Natural killer cell (primary cell): ENCODE data around the gene RIPPLY2. TPM values are rescaled to one million over a fixed set of nuclear protein-coding genes. Genes with fewer than 3 reads are reported as not detected.

ENCODE experiments used
- ATAC-seq, 3 donors: fragments of 150-1000 bp in 2 of 3; fragments of 200-7000 bp in 1 of 3; cut with Tn5 transposase; 1 replicate in 1 of 3; 2 replicates in 2 of 3; pipeline ENCODE4 v1.10.0; 2021; ENCODE audit warnings: mild to moderate bottlenecking in 2 of 3, moderate library complexity in 2 of 3
- DNase-seq, 2 donors: peaks; one replicate each; pipeline versions ENCODE4 v3.0.0 to v3.0.0-alpha.2; 2013 to 2021; ENCODE audit warnings: mixed read lengths in 1 of 2
- H3K27ac ChIP-seq: one replicate; pipeline ENCODE4 v1.5.1; 2013; ENCODE audit warnings: mild to moderate bottlenecking, low read length
- H3K27me3 ChIP-seq: one replicate; pipeline ENCODE4 v1.6.1; 2013; ENCODE audit warnings: low read length; ENCODE audit not compliant: control insufficient read depth, insufficient read depth
- H3K36me3 ChIP-seq: one replicate; pipeline ENCODE4 v1.6.1; 2013; ENCODE audit warnings: low read length; ENCODE audit not compliant: control insufficient read depth, insufficient read depth
- H3K4me1 ChIP-seq: one replicate; pipeline ENCODE4 v1.6.1; 2013; ENCODE audit warnings: low read length; ENCODE audit not compliant: control insufficient read depth, insufficient read depth
- H3K4me3 ChIP-seq: one replicate; pipeline ENCODE4 v1.5.1; 2013; ENCODE audit warnings: low read length
- H3K9me3 ChIP-seq: one replicate; pipeline ENCODE4 v1.6.1; 2013; ENCODE audit warnings: low read length; ENCODE audit not compliant: control insufficient read depth, insufficient read depth
- H3K27ac Mint-ChIP-seq, 2 donors: one replicate each; pipeline ENCODE4 v1.8.0; 2022; ENCODE audit warnings: mild to moderate bottlenecking in 2 of 2, mixed read lengths in 2 of 2, moderate library complexity in 1 of 2
- H3K27me3 Mint-ChIP-seq, 2 donors: one replicate each; pipeline ENCODE4 v1.8.0; 2022; ENCODE audit warnings: low read depth in 2 of 2, mixed read lengths in 2 of 2
- H3K36me3 Mint-ChIP-seq: one replicate; pipeline ENCODE4 v1.8.0; 2022; ENCODE audit warnings: mixed read lengths
- H3K4me1 Mint-ChIP-seq, 2 donors: one replicate each; pipeline ENCODE4 v1.8.0; 2022; ENCODE audit warnings: mixed read lengths in 2 of 2
- H3K4me3 Mint-ChIP-seq: one replicate; pipeline ENCODE4 v1.8.0; 2022; ENCODE audit warnings: mild to moderate bottlenecking, moderate library complexity, mixed read lengths
- H3K9me3 Mint-ChIP-seq, 2 donors: one replicate each; pipeline ENCODE4 v1.8.0; 2022; ENCODE audit warnings: mixed read lengths in 2 of 2
- CTCF ChIP-seq: fragments of 200-600 bp; IDR thresholded peaks from one replicate; pipeline ENCODE4 v1.8.0; 2022; ENCODE audit warnings: antibody characterized with exemption
- WGBS: methylation state at CpG from one replicate; pipeline ENCODE4 v1.1.7; 2013; ENCODE audit warnings: missing lambda C conversion rate; ENCODE audit not compliant: insufficient coverage; 5-methylcytosine and 5-hydroxymethylcytosine counted together
- intact Hi-C: fragments of 100-400 bp; cut with micrococcal nuclease; formaldehyde crosslinking; loops from one replicate; pipeline ENCODE4 v1.14.2; 2022
- total RNA-seq, 4 donors: library from RNA; stranded (reverse); fragments of 120-200 nt in 1 of 4; gene quantifications; one replicate each; pipeline versions ENCODE4 v1.2.3 to v1.2.4, GENCODE V29; 2013 to 2022

Gene RIPPLY2
- total RNA-seq, 3 donors from 2014 or later (not counting 1 experiment from before 2014, with no cell fraction given) = not detected

- no peak overlapping the region for H3K27ac Mint-ChIP-seq
- H3K4me3 ChIP-seq = no peak overlapping the region
- DNase-seq (no peak), ATAC-seq (no peak)
- no peaks in the 10 kb centered on the region for H3K27me3 ChIP-seq
- no peaks in the 10 kb centered on the region for H3K27me3 Mint-ChIP-seq
- no peaks in the 10 kb centered on the region for H3K9me3 Mint-ChIP-seq
- H3K36me3 ChIP-seq = no peaks in the 10 kb centered on the region
- H3K4me3 Mint-ChIP-seq = no peak overlapping the region
- H3K4me1 Mint-ChIP-seq = no peaks in the 10 kb centered on the region
- no peaks in the 10 kb centered on the region for H3K36me3 Mint-ChIP-seq
- WGBS = 36% methylated on average over 2 of the region's 3 CpGs
- H3K9me3 ChIP-seq = no peaks in the 10 kb centered on the region
- H3K4me1 ChIP-seq = no peaks in the 10 kb centered on the region
- H3K27ac ChIP-seq = no peak overlapping the region
- intact Hi-C loops = no loop called here
- no peak for TF ChIP-seq CTCF
Measured at GRCh38 chr6:83824388-83824801, 28.8 kb upstream of the RIPPLY2 start.

GRCh38 chr6:83824831-83825230, 28.3 kb upstream of the RIPPLY2 start:
- no peaks in the 10 kb centered on the region for H3K9me3 Mint-ChIP-seq

GRCh38 chr6:83827050-83827449, 26.1 kb upstream of the RIPPLY2 start:
- no peak overlapping the region for H3K27ac ChIP-seq
- H3K4me1 ChIP-seq = no peaks in the 10 kb centered on the region
- Mint-ChIP-seq H3K4me3 (no peak overlapping the region), H3K9me3 (peaks cover 2 to 3% of the 10 kb centered on the region in 2 donors), H3K27me3 (peaks cover 4 to 10% of the 10 kb centered on the region in 2 donors), H3K27ac (no peak overlapping the region), H3K4me1 (no peaks in the 10 kb centered on the region), H3K36me3 (no peaks in the 10 kb centered on the region)
- H3K4me3 ChIP-seq = no peak overlapping the region
- WGBS = 63% methylated on average over 2 of the region's 2 CpGs
- ATAC-seq (no peak), DNase-seq (no peak)
- intact Hi-C loops = no loop called here
- TF ChIP-seq CTCF = no peak
- H3K27me3 ChIP-seq = no peaks in the 10 kb centered on the region
- H3K36me3 ChIP-seq = no peaks in the 10 kb centered on the region
- no peaks in the 10 kb centered on the region for H3K9me3 ChIP-seq

More at GRCh38 chr6:83824831-83825230, 28.3 kb upstream of the RIPPLY2 start:
- Histone ChIP-seq H3K4me1 (no peaks in the 10 kb centered on the region), H3K4me3 (no peak overlapping the region), H3K27me3 (no peaks in the 10 kb centered on the region), H3K9me3 (no peaks in the 10 kb centered on the region), H3K36me3 (no peaks in the 10 kb centered on the region), H3K27ac (no peak overlapping the region)
- DNase-seq (no peak), ATAC-seq (no peak)
- H3K4me1 Mint-ChIP-seq = no peaks in the 10 kb centered on the region
- no peaks in the 10 kb centered on the region for H3K27me3 Mint-ChIP-seq
- intact Hi-C loops = no loop called here
- H3K36me3 Mint-ChIP-seq = no peaks in the 10 kb centered on the region
- H3K4me3 Mint-ChIP-seq = no peak overlapping the region
- no CpG with 5 or more reads among the region's 2 CpGs for WGBS
- H3K27ac Mint-ChIP-seq = no peak overlapping the region
- no peak for TF ChIP-seq CTCF

DNA sequence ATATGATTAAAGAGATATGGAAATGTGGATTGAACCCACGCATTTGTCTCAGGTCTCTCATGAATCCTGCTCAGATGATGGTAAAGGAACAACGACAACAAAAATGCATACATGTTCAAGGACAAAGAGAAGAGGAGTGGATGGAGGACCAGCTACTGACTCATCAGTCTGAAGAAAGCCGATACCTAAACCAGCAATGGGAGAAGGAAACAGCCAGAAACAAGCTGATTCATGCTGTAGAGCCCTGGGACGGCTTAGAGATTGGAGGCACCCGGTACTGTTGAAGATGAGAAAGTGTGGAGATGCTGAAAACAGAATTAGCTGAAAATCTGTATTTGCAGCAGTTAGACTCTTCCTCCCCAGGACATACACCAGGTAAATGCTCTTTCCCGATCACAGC, 14.4 kb upstream of the RIPPLY2 start:
- Mint-ChIP-seq H3K27me3 (peaks cover 14 to 15% of the 10 kb centered on the region in 2 donors), H3K4me3 (no peak overlapping the region), H3K4me1 (no peaks in the 10 kb centered on the region), H3K9me3 (peaks cover 2 to 4% of the 10 kb centered on the region in 2 donors), H3K27ac (no peak overlapping the region), H3K36me3 (no peaks in the 10 kb centered on the region)
- Histone ChIP-seq H3K27ac (no peak overlapping the region), H3K4me3 (no peak overlapping the region), H3K9me3 (no peaks in the 10 kb centered on the region), H3K36me3 (no peaks in the 10 kb centered on the region), H3K4me1 (no peaks in the 10 kb centered on the region), H3K27me3 (peaks cover 2% of the 10 kb centered on the region)
- DNase-seq (no peak), ATAC-seq (no peak)
- 90% methylated on average over 6 of the region's 6 CpGs for WGBS
- no peak for TF ChIP-seq CTCF
- intact Hi-C loops = no loop called here
